Measurements from ENCODE around the gene KRT39.
"Not testable (repeated sequence)": the region's sequence is repeated elsewhere in the genome, so short reads cannot be mapped to it uniquely, and the experiment has no call there.

The KRT39 gene

DNA sequence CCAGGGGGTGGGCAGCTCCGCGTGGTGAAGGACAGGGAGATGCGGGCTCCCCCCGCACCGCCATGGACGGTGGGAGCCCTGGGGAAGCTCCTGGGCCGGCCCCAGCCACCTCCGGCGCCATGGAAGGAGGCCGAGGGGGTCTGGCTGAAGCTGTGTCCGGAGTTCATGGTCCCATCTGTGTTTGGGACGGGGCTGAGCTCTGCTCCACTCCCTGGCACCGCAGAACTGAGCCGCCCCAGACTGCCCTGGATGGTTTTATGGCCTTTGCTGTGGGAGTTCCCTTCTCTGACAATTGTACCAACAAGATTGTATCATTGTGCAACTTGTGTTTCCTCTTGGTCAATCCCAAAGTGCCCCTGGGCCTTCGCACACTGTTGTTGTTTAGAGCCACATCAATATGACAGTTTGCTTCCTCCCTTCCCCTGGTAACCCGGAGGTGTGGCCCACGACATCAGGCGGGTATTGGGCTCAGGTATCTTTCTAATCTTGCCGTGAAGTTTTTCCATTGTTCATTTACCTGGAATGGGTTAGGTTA lies 30.2 kb downstream of the KRT39 start:
- no peak overlapping the region for H3K4me3 ChIP-seq (ENCODE audit: low read depth, low read length)
- TF ChIP-seq, protein P1, sequence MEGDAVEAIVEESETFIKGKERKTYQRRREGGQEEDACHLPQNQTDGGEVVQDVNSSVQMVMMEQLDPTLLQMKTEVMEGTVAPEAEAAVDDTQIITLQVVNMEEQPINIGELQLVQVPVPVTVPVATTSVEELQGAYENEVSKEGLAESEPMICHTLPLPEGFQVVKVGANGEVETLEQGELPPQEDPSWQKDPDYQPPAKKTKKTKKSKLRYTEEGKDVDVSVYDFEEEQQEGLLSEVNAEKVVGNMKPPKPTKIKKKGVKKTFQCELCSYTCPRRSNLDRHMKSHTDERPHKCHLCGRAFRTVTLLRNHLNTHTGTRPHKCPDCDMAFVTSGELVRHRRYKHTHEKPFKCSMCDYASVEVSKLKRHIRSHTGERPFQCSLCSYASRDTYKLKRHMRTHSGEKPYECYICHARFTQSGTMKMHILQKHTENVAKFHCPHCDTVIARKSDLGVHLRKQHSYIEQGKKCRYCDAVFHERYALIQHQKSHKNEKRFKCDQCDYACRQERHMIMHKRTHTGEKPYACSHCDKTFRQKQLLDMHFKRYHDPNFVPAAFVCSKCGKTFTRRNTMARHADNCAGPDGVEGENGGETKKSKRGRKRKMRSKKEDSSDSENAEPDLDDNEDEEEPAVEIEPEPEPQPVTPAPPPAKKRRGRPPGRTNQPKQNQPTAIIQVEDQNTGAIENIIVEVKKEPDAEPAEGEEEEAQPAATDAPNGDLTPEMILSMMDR (IDR thresholded peaks at IDR 0.05; ENCODE audit: borderline replicate concordance, insufficient read depth, low read depth, low read length), result no peak

DNA sequence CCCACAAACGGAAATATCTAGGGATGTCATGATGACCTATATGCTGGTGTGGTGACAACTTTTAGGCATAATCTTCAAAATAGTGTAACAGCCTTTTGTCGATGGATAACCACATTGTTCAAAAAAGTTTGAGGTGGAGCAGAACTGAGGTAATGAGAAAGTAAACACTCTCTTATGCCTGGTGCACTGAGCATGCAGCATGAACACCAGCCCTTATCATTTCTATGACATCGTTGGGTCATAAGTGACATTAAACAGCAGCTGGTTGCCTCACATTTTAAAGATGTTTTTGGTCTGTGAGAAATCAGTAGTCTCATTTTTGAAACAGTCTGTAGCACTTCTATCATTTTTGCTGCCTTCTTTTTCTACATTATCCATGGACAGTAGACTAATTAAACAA lies 31.1 kb downstream of the KRT39 start:
- H3K4me3 ChIP-seq (ENCODE audit: low read depth, low read length), result no peak overlapping the region
- TF ChIP-seq, protein P1 (IDR thresholded peaks at IDR 0.05; ENCODE audit: borderline replicate concordance, insufficient read depth, low read depth, low read length), result no peak

- TF ChIP-seq, protein P1 (IDR thresholded peaks at IDR 0.05; ENCODE audit: borderline replicate concordance, insufficient read depth, low read depth, low read length), result no peak
Measured at GRCh38 chr17:40932608-40933007, 34.1 kb downstream of the KRT39 start.

GRCh38 chr17:40931311-40931710 lies 35.4 kb downstream of the KRT39 start:
- TF ChIP-seq, protein P1 (IDR thresholded peaks at IDR 0.05; ENCODE audit: borderline replicate concordance, insufficient read depth, low read depth, low read length), result no peak
- no peak overlapping the region for H3K4me3 ChIP-seq (ENCODE audit: low read depth, low read length)

More at GRCh38 chr17:40932608-40933007, 34.1 kb downstream of the KRT39 start:
- no peak overlapping the region for H3K4me3 ChIP-seq (ENCODE audit: low read depth, low read length)

- TF ChIP-seq, protein P1 (IDR thresholded peaks at IDR 0.05; ENCODE audit: borderline replicate concordance, insufficient read depth, low read depth, low read length), result no peak
- no peak overlapping the region for H3K4me3 ChIP-seq (ENCODE audit: low read depth, low read length)
Measured at GRCh38 chr17:40926341-40926740, 40.4 kb downstream of the KRT39 start.

DNA sequence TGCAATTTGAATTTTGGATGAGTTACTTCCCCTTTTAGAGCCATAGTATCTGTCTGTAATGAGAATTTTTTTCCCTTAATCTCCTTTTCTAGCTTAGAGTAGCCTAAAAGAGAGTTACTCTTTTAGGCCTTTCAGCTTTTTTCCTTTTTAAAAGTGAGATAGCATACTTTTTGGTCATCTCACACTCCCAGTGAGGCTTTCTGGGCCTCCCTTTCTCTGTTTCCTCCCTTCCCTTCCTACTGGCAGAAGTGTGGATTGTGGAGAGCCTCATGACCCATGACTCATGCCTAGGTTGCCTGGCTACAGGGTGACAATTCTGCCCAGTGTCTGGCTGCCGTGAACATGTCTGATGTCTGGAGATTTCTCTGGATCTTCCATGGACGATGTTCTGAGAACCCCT lies 44.5 kb downstream of the KRT39 start:
- TF ChIP-seq, protein P1 (IDR thresholded peaks at IDR 0.05; ENCODE audit: borderline replicate concordance, insufficient read depth, low read depth, low read length), result no peak
- H3K4me3 ChIP-seq (ENCODE audit: low read depth, low read length), result no peak overlapping the region

DNA sequence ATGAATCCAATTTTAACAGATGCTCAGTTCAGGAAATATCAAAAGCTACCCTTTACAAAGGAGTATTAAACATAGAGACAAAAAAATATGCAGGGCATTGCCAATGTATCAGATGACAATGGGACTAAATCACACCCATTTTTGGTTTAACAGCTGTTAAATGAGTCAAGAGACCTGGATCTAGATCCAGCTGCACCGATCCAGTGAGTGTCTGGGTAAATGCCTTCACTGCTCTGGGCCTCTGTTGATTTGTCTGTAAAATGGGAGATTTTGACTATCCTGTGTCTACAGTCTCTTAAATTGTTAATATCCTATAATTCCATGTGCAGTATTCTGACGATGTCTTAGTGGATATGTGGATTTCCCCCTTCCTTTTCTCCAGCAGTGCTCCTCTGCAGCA lies 45.7 kb downstream of the KRT39 start:
- H3K4me3 ChIP-seq (ENCODE audit: low read depth, low read length), result no peak overlapping the region
- TF ChIP-seq, protein P1 (IDR thresholded peaks at IDR 0.05; ENCODE audit: borderline replicate concordance, insufficient read depth, low read depth, low read length), result no peak

DNA sequence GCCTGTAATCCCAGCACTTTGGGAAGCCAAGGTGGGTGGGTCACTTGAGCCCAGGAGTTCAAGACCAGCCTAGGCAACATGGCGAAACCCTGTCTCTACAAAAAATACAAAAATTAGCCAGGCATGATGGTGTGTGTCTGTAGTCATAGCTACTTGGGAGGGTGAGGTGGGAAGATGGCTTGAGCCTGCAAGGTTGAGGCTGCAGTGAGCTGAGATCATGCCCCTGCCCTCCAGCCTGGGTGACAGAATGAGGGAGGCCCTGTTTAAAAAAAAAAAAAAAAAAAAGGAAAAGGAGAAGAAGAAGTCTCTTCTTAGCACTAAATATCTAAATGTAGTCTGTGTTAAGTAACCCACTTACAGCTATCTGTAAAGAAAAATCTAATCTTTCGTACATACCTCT lies 49.6 kb downstream of the KRT39 start:
- H3K4me3 ChIP-seq (ENCODE audit: low read depth, low read length), result not testable (repeated sequence)
